ENCODE results near the gene ST6GALNAC1. TPM values are rescaled to one million over a fixed set of nuclear protein-coding genes. Genes with fewer than 3 reads are reported as not detected.

The ST6GALNAC1 gene
- total RNA-seq, 1 donor from 2014 or later = 14.1 TPM

GRCh38 chr17:76576189-76576588, 67.4 kb downstream of the ST6GALNAC1 start:
- Histone ChIP-seq H3K9me3 (no peaks in the 10 kb centered on the region), H3K4me1 (no peaks in the 10 kb centered on the region), H3K27ac (no peak overlapping the region), H3K27me3 (no peaks in the 10 kb centered on the region), H3K4me3 (no peak overlapping the region), H3K36me3 (no peaks in the 10 kb centered on the region)
- no peak for TF ChIP-seq CTCF (IDR thresholded peaks at IDR 0.05)
- DNase-seq = no peak
- ATAC-seq = no peak
- intact Hi-C loops (cut with DNase I) = no loop called here

- H3K4me1 ChIP-seq = no peaks in the 10 kb centered on the region
- H3K4me3 ChIP-seq = no peak overlapping the region
- ATAC-seq (no peak), DNase-seq (no peak)
- no peaks in the 10 kb centered on the region for H3K9me3 ChIP-seq
- H3K27me3 ChIP-seq = no peaks in the 10 kb centered on the region
- no peak for TF ChIP-seq CTCF (IDR thresholded peaks at IDR 0.05)
- no peak overlapping the region for H3K27ac ChIP-seq
- intact Hi-C loops (cut with DNase I) = no loop called here
- no peaks in the 10 kb centered on the region for H3K36me3 ChIP-seq
Measured at GRCh38 chr17:76575570-76575969, 68.0 kb downstream of the ST6GALNAC1 start.

Other genes starting within 250 kb of the ST6GALNAC1 start
- gene UBE2O, start 190.6 kb downstream of the ST6GALNAC1 start, total RNA-seq = 19.3 TPM
- gene AANAT, start 176.2 kb downstream of the ST6GALNAC1 start, total RNA-seq = not detected
- 46.4 TPM for gene RHBDF2, start 142.3 kb downstream of the ST6GALNAC1 start, total RNA-seq
- gene CYGB, start 106.0 kb downstream of the ST6GALNAC1 start, total RNA-seq = 34.3 TPM
- 7.7 TPM for gene PRCD, start 103.7 kb downstream of the ST6GALNAC1 start, total RNA-seq
- 24.5 TPM for gene ST6GALNAC2, start 57.9 kb downstream of the ST6GALNAC1 start, total RNA-seq
- 159 TPM for gene MXRA7, start 67.2 kb upstream of the ST6GALNAC1 start, total RNA-seq
- 29.6 TPM for gene JMJD6, start 82.8 kb upstream of the ST6GALNAC1 start, total RNA-seq
- gene METTL23, start 83.1 kb upstream of the ST6GALNAC1 start, total RNA-seq = 31.6 TPM
- 145 TPM for gene SRSF2, start 93.6 kb upstream of the ST6GALNAC1 start, total RNA-seq
- 32.3 TPM for gene MFSD11, start 94.4 kb upstream of the ST6GALNAC1 start, total RNA-seq
- gene MGAT5B, start 224.6 kb upstream of the ST6GALNAC1 start, total RNA-seq = 2.0 TPM

All from upper lobe of right lung (tissue), 1 donor.